Hepatocyte (in vitro differentiated cells): Measurements from ENCODE around the gene ORM1. TPM values are rescaled to one million over a fixed set of nuclear protein-coding genes. Genes with fewer than 3 reads are reported as not detected.

ENCODE experiments used
- DNase-seq: peaks from one replicate; pipeline ENCODE4 v3.0.0-alpha.2; 2016; ENCODE audit warnings: low spot score
- H2AFZ ChIP-seq: fragments of 200-600 bp; sonication (generic); 2 replicates; pipeline ENCODE4 v1.6.0; 2016; ENCODE audit warnings: antibody characterized with exemption, mild to moderate bottlenecking
- H3K27ac ChIP-seq: fragments of 200-600 bp; sonication (generic); 2 replicates; pipeline ENCODE4 v1.5.1; 2016; ENCODE audit warnings: mild to moderate bottlenecking
- H3K27me3 ChIP-seq: fragments of 200-600 bp; sonication (generic); 2 replicates; pipeline ENCODE4 v1.6.1; 2016
- H3K36me3 ChIP-seq: fragments of 200-600 bp; sonication (generic); replicated peaks from 2 replicates; pipeline ENCODE4 v1.5.1; 2016; ENCODE audit warnings: low read depth; ENCODE audit not compliant: insufficient read depth
- H3K4me1 ChIP-seq: fragments of 200-600 bp; sonication (generic); 2 replicates; pipeline ENCODE4 v1.5.1; 2016; ENCODE audit warnings: mild to moderate bottlenecking, moderate library complexity; ENCODE audit not compliant: insufficient read depth
- H3K4me2 ChIP-seq: fragments of 200-600 bp; sonication (generic); 2 replicates; pipeline ENCODE4 v1.6.0; 2016
- H3K4me3 ChIP-seq: fragments of 200-600 bp; sonication (generic); 2 replicates; pipeline ENCODE4 v1.5.1; 2016; ENCODE audit warnings: mild to moderate bottlenecking
- H3K79me2 ChIP-seq: fragments of 200-600 bp; sonication (generic); 2 replicates; pipeline ENCODE4 v1.6.0; 2017; ENCODE audit warnings: mild to moderate bottlenecking
- H3K9me2 ChIP-seq: fragments of 200-600 bp; sonication (generic); replicated peaks from 2 replicates; pipeline ENCODE4 v1.6.0; 2017; ENCODE audit warnings: mild to moderate bottlenecking; ENCODE audit not compliant: insufficient read depth
- H3K9me3 ChIP-seq: fragments of 200-600 bp; sonication (generic); 2 replicates; pipeline ENCODE4 v1.5.1; 2016; ENCODE audit warnings: low read depth, mild to moderate bottlenecking
- H4K20me1 ChIP-seq: fragments of 200-600 bp; sonication (generic); 2 replicates; pipeline ENCODE4 v1.6.0; 2016; ENCODE audit warnings: mild to moderate bottlenecking; ENCODE audit not compliant: insufficient read depth, poor library complexity, severe bottlenecking
- EZH2 ChIP-seq: fragments of 200-600 bp; sonication (generic); IDR thresholded peaks from 2 replicates; pipeline ENCODE4 v1.6.1; 2016; ENCODE audit warnings: antibody characterized with exemption, mild to moderate bottlenecking, borderline replicate concordance
- EZH2phosphoT487 ChIP-seq: fragments of 200-600 bp; sonication (generic); IDR thresholded peaks from one replicate; pipeline ENCODE4 v1.6.1; 2018; ENCODE audit warnings: antibody characterized with exemption, mild to moderate bottlenecking, low read depth, moderate library complexity; ENCODE audit not compliant: unreplicated experiment, severe bottlenecking
- WGBS: methylation state at CpG from one replicate; pipeline ENCODE4 v1.1.6; 2016; ENCODE audit warnings: low lambda C conversion rate; ENCODE audit errors: missing lambda C conversion rate; 5-methylcytosine and 5-hydroxymethylcytosine counted together
- polyA plus RNA-seq: library from polyadenylated mRNA; unstranded; fragments of >200 nt; fragmentation: Nextera tagmentation; extraction: Ambion mirVana; gene quantifications from 2 replicates; pipeline ENCODE4 v1.2.1, GENCODE V29; 2016
- total RNA-seq: library from RNA; depleted of rRNA; stranded (reverse); fragments of >200 nt; gene quantifications from 2 replicates; pipeline ENCODE4 v1.2.3, GENCODE V29; 2014
- TF ChIP-seq, protein P1 (sequence below): fragments of 200-600 bp; sonication (generic); IDR thresholded peaks from 2 replicates; pipeline ENCODE4 v1.5.1; 2016; ENCODE audit warnings: antibody characterized with exemption, mild to moderate bottlenecking; ENCODE audit not compliant: poor library complexity

The ORM1 gene
- total and polyA plus RNA-seq, 2 experiments from 2014 or later = 472 to 976 TPM

DNA sequence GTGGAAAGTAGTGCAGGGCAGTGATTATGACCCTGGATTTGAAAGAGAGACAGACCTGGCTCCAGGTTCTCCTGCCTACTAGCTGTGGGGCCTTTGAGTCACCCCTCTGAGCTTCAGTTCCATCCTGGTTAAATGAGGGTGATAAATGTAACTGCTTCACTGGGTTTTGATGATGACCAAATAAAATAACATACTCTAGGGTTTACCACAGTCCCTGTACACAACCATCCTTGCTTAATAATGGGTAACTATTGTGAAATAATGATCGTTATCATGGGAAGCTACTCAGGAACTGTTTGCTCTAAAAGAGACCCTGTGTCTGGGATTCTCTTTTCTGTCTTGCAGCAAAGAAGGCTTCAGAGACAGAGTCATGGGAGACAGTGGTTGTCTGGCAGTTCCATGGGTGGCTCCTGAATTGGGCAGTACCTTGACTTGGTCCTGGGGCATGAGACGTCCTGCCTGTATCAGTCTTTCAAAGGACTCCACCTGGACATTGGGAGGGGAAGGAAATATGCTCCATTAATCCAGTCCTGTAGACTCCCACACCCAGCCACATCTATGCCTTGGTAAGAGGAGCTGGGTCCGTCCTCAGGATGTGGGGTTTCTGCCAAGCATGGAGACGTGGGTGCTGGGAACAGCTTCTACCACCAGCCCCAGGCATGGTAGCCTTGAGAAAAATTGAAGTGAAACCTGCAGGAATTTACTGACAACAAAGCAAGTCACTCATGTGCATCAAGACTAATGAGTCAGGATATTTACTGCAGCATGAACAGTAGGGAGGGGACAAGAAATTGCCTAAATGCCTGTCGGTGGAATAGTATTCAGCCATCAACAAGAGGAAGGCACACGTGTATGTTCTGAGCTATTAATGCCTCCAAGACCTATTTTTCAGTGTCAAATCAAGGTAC is 41.5 kb downstream of the ORM1 start:
- Histone ChIP-seq H3K79me2 (no peaks in the 10 kb centered on the region), H3K36me3 (peaks cover 6% of the 10 kb centered on the region), H3K9me3 (no peaks in the 10 kb centered on the region), H3K9me2 (no peaks in the 10 kb centered on the region), H3K27me3 (no peaks in the 10 kb centered on the region), H3K4me1 (peaks cover 37% of the 10 kb centered on the region), H3K27ac (peak overlapping the region; percentile 47), H2AFZ (no peak overlapping the region), H3K4me2 (no peak overlapping the region), H4K20me1 (no peaks in the 10 kb centered on the region), H3K4me3 (no peak overlapping the region)
- TF ChIP-seq, protein P1, sequence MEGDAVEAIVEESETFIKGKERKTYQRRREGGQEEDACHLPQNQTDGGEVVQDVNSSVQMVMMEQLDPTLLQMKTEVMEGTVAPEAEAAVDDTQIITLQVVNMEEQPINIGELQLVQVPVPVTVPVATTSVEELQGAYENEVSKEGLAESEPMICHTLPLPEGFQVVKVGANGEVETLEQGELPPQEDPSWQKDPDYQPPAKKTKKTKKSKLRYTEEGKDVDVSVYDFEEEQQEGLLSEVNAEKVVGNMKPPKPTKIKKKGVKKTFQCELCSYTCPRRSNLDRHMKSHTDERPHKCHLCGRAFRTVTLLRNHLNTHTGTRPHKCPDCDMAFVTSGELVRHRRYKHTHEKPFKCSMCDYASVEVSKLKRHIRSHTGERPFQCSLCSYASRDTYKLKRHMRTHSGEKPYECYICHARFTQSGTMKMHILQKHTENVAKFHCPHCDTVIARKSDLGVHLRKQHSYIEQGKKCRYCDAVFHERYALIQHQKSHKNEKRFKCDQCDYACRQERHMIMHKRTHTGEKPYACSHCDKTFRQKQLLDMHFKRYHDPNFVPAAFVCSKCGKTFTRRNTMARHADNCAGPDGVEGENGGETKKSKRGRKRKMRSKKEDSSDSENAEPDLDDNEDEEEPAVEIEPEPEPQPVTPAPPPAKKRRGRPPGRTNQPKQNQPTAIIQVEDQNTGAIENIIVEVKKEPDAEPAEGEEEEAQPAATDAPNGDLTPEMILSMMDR = no peak
- TF ChIP-seq EZH2 (no peak), EZH2phosphoT487 (no peak)
- WGBS = 94% methylated on average over 6 of the region's 6 CpGs
- DNase-seq = no peak

DNA sequence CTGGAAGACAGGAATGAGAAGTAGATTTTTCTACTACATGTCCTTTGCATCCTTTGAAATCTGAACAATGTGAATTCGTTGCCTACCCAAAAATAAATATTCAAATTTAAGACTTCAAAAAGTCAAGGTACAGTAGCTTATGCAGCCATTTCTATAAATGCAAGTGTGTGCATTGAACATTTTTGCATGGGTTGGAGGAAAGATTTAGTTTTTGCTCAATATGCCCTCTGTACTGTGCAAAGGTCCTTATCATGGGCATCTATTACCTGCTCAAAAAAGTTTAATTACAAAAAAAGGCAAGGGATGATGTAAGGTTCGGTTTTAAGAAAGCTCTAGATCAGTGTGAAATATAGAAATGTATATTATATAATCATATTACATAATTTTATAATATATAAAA is 42.3 kb downstream of the ORM1 start:
- H3K79me2 ChIP-seq = no peaks in the 10 kb centered on the region
- H3K27ac ChIP-seq = no peak overlapping the region
- H3K9me3 ChIP-seq = no peaks in the 10 kb centered on the region
- H3K4me2 ChIP-seq = no peak overlapping the region
- H3K4me1 ChIP-seq = peaks cover 37% of the 10 kb centered on the region
- TF ChIP-seq, protein P1 = no peak
- TF ChIP-seq EZH2phosphoT487 (no peak), EZH2 (no peak)
- no peaks in the 10 kb centered on the region for H3K9me2 ChIP-seq
- no peaks in the 10 kb centered on the region for H3K27me3 ChIP-seq
- H2AFZ ChIP-seq = no peak overlapping the region
- 98% methylated on average over 2 of the region's 2 CpGs for WGBS
- no peaks in the 10 kb centered on the region for H4K20me1 ChIP-seq
- H3K4me3 ChIP-seq = no peak overlapping the region
- DNase-seq = no peak
- peaks cover 6% of the 10 kb centered on the region for H3K36me3 ChIP-seq

DNA sequence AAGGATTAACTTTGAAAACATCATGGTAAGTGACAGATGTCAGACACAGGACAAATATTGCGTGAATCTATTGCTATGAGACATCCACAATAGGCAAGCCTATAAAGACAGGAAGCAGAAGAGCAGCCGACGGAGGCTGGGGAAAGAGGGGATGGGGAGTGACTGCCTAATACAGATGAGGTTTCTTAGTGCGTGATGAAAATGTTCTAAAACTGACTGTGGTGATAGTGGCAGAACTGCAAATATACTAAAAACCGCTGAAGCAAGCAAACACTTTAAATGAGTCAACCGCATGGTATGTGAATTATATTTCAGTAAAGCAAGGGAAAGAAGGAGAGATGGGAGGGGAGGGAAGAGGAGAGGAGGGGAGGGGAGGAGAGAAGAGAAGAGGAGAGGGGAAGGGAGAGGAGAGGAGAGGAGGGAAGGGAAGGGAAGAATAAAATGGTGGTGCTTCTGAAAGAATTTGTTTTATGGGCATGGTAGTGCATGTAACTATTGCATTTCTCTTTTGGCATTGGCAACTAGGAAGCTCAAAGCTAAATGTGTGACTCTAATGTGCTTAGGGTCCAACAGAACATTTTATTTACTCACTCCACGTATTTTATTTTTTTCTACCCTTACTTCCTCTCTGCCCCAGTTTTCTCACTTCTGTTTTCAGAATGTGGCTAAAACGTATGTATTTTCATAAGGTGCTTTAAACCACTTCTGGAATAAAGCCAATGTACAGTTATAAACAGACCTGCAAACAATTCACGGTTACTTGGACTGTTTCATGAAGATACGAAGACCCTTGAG is 43.6 kb downstream of the ORM1 start:
- Histone ChIP-seq H3K4me3 (no peak overlapping the region), H3K36me3 (peaks cover 3% of the 10 kb centered on the region), H2AFZ (no peak overlapping the region), H3K27ac (peak overlapping the region; percentile 83), H4K20me1 (no peaks in the 10 kb centered on the region), H3K4me1 (peaks cover 37% of the 10 kb centered on the region), H3K9me3 (no peaks in the 10 kb centered on the region), H3K9me2 (no peaks in the 10 kb centered on the region), H3K27me3 (no peaks in the 10 kb centered on the region), H3K79me2 (no peaks in the 10 kb centered on the region), H3K4me2 (peak overlapping the region; percentile 21)
- WGBS = 32% methylated on average over 10 of the region's 10 CpGs
- TF ChIP-seq EZH2phosphoT487 (no peak), EZH2 (no peak)
- TF ChIP-seq, protein P1 = no peak
- DNase-seq = peak; percentile 65
